SK-N-SH treated with all-trans-retinoic acid at 6 μM for 48 hours (cell line): Measurements from ENCODE around the gene ABHD5.

Experiments
- ATAC-seq: fragments of 200-7000 bp; cut with Tn5 transposase; 3 replicates; pipeline ENCODE4 v1.9.1; 2020; ENCODE audit warnings: mild to moderate bottlenecking, moderate library complexity
- ARNTL ChIP-seq: fragments of 450-650 bp; formaldehyde crosslinking; IDR thresholded peaks from 2 replicates; pipeline ENCODE4 v1.5.0; 2020; ENCODE audit warnings: low read depth, mild to moderate bottlenecking, moderate library complexity, borderline replicate concordance
- BACH2 ChIP-seq: fragments of 250-450 bp; sonication (Bioruptor Pico); IDR thresholded peaks from 2 replicates; pipeline ENCODE4 v1.9.0; 2021; ENCODE audit warnings: mild to moderate bottlenecking, borderline replicate concordance
- CREB5 ChIP-seq: fragments of 250-450 bp; sonication (Bioruptor Pico); IDR thresholded peaks from 2 replicates; pipeline ENCODE4 v1.5.1; 2020; ENCODE audit warnings: low read depth, mild to moderate bottlenecking, moderate library complexity
- CSRNP3 ChIP-seq: fragments of 250-450 bp; sonication (Bioruptor Pico); IDR thresholded peaks from 2 replicates; pipeline ENCODE4 v1.5.1; 2021; ENCODE audit warnings: mild to moderate bottlenecking, moderate library complexity
- ESRRG ChIP-seq: fragments of 250-450 bp; sonication (Bioruptor Pico); IDR thresholded peaks from 2 replicates; pipeline ENCODE4 v1.6.1; 2021; ENCODE audit warnings: mild to moderate bottlenecking
- GLIS3 ChIP-seq: fragments of 250-450 bp; sonication (Bioruptor Pico); IDR thresholded peaks from 2 replicates; pipeline ENCODE4 v1.5.0; 2020; ENCODE audit warnings: mild to moderate bottlenecking, moderate library complexity
- ISL1 ChIP-seq: fragments of 250-450 bp; sonication (Bioruptor Pico); IDR thresholded peaks from 2 replicates; pipeline ENCODE4 v2.1.2; 2022; ENCODE audit warnings: mild to moderate bottlenecking, moderate library complexity
- OSR1 ChIP-seq: fragments of 250-450 bp; sonication (Bioruptor Pico); IDR thresholded peaks from 2 replicates; pipeline ENCODE4 v1.8.0; 2022; ENCODE audit warnings: moderate library complexity, mild to moderate bottlenecking, inconsistent platforms
- SNAI2 ChIP-seq: fragments of 250-450 bp; sonication (Bioruptor Pico); IDR thresholded peaks from 2 replicates; pipeline ENCODE4 v1.5.0; 2020; ENCODE audit warnings: mild to moderate bottlenecking, moderate library complexity
- TCF4 ChIP-seq: fragments of 250-450 bp; sonication (Bioruptor Pico); IDR thresholded peaks from 2 replicates; pipeline ENCODE4 v1.8.0; 2021; ENCODE audit warnings: mild to moderate bottlenecking, moderate library complexity, borderline replicate concordance
- TOX ChIP-seq: fragments of 250-450 bp; sonication (Bioruptor Pico); IDR thresholded peaks from 2 replicates; pipeline ENCODE4 v1.8.0; 2021; ENCODE audit warnings: mild to moderate bottlenecking, moderate library complexity, borderline replicate concordance
- ZC3H10 ChIP-seq: fragments of 250-450 bp; sonication (Bioruptor Pico); IDR thresholded peaks from 2 replicates; pipeline ENCODE4 v1.5.1; 2021; ENCODE audit warnings: mild to moderate bottlenecking, moderate library complexity
- ZFP30 ChIP-seq: fragments of 450-650 bp; formaldehyde crosslinking; IDR thresholded peaks from 2 replicates; pipeline ENCODE4 v1.5.0; 2022; ENCODE audit warnings: mild to moderate bottlenecking, moderate library complexity
- ZNF565 ChIP-seq: fragments of 450-650 bp; formaldehyde crosslinking; conservative IDR thresholded peaks from 2 replicates; pipeline ENCODE4 v1.5.0; 2020; ENCODE audit warnings: low read depth, mild to moderate bottlenecking, moderate library complexity
- ZNF70 ChIP-seq: fragments of 450-650 bp; formaldehyde crosslinking; IDR thresholded peaks from 2 replicates; pipeline ENCODE4 v1.5.0; 2020; ENCODE audit warnings: mild to moderate bottlenecking, moderate library complexity
- ZNF8 ChIP-seq: fragments of 450-650 bp; formaldehyde crosslinking; IDR thresholded peaks from 2 replicates; pipeline ENCODE4 v1.5.0; 2020; ENCODE audit warnings: mild to moderate bottlenecking, moderate library complexity
- TF ChIP-seq, protein P1 (sequence below): fragments of 250-450 bp; sonication (Bioruptor Pico); IDR thresholded peaks from 2 replicates; pipeline ENCODE4 v1.5.0; 2020; ENCODE audit warnings: mild to moderate bottlenecking, moderate library complexity
- TF ChIP-seq, protein P2 (sequence below): fragments of 250-450 bp; sonication (Bioruptor Pico); IDR thresholded peaks from 2 replicates; pipeline ENCODE4 v1.8.0; 2021; ENCODE audit warnings: low read depth, mild to moderate bottlenecking, moderate library complexity, borderline replicate concordance

Gene ABHD5

GRCh38 chr3:43776101-43776500 lies 85.4 kb downstream of the ABHD5 start:
- TF ChIP-seq TCF4 (CRISPR knock-in tag) (no peak), SNAI2 (CRISPR knock-in tag) (no peak)
- TF ChIP-seq, protein P1, sequence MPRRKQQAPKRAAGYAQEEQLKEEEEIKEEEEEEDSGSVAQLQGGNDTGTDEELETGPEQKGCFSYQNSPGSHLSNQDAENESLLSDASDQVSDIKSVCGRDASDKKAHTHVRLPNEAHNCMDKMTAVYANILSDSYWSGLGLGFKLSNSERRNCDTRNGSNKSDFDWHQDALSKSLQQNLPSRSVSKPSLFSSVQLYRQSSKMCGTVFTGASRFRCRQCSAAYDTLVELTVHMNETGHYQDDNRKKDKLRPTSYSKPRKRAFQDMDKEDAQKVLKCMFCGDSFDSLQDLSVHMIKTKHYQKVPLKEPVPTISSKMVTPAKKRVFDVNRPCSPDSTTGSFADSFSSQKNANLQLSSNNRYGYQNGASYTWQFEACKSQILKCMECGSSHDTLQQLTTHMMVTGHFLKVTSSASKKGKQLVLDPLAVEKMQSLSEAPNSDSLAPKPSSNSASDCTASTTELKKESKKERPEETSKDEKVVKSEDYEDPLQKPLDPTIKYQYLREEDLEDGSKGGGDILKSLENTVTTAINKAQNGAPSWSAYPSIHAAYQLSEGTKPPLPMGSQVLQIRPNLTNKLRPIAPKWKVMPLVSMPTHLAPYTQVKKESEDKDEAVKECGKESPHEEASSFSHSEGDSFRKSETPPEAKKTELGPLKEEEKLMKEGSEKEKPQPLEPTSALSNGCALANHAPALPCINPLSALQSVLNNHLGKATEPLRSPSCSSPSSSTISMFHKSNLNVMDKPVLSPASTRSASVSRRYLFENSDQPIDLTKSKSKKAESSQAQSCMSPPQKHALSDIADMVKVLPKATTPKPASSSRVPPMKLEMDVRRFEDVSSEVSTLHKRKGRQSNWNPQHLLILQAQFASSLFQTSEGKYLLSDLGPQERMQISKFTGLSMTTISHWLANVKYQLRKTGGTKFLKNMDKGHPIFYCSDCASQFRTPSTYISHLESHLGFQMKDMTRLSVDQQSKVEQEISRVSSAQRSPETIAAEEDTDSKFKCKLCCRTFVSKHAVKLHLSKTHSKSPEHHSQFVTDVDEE (CRISPR knock-in tag), result no peak
- no peak for ATAC-seq

DNA sequence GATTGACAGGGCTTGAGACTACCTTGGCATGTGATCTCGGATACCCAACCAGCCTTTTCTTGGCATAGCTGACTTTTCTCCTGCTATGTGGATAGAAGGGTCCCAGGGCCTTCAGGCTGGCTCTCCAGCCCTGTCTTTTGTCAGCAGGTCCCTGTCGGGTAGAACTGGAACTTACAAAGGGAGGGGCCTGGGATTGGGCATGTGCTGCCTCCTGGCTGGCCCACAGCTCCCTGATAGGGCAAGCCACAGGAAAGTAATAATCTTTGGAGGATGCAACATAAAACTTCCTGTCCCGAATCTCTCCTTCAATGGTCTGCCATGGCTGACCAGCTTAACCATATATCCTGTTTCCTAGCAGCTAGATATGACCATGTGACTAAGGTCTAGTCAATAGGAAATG lies 89.1 kb downstream of the ABHD5 start:
- ATAC-seq, result no peak
- no peak for TF ChIP-seq SNAI2 (CRISPR knock-in tag)

DNA sequence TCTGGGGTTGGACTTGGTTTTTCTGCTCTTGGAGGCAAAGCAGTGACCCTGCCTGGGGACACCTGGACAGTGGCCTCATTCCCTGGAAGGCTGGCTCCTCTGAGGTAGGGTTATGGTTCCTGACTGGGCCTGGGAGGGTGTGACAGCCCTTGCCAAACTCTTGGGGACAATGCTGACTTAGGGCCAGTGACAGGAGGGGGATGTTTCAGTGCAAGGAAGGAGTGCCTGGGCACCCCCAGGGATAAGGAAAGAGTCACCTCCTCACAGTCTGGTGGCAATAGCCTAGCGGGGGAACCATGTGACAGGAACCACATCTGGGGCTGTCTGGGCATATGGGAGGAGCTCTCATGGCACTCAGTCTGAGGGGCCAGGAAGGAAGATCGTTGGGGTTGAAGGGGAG lies 91.8 kb downstream of the ABHD5 start:
- no peak for TF ChIP-seq ISL1 (CRISPR knock-in tag)
- no peak for TF ChIP-seq GLIS3 (CRISPR knock-in tag)
- TF ChIP-seq ESRRG (CRISPR knock-in tag), result no peak
- TF ChIP-seq BACH2 (CRISPR knock-in tag), result no peak
- no peak for TF ChIP-seq ZNF70 (CRISPR knock-in tag)
- no peak for TF ChIP-seq ZNF8 (CRISPR knock-in tag)
- TF ChIP-seq CREB5 (CRISPR knock-in tag), result no peak
- no peak for TF ChIP-seq ZNF565
- TF ChIP-seq, protein P1 (CRISPR knock-in tag), result no peak
- TF ChIP-seq, protein P2, sequence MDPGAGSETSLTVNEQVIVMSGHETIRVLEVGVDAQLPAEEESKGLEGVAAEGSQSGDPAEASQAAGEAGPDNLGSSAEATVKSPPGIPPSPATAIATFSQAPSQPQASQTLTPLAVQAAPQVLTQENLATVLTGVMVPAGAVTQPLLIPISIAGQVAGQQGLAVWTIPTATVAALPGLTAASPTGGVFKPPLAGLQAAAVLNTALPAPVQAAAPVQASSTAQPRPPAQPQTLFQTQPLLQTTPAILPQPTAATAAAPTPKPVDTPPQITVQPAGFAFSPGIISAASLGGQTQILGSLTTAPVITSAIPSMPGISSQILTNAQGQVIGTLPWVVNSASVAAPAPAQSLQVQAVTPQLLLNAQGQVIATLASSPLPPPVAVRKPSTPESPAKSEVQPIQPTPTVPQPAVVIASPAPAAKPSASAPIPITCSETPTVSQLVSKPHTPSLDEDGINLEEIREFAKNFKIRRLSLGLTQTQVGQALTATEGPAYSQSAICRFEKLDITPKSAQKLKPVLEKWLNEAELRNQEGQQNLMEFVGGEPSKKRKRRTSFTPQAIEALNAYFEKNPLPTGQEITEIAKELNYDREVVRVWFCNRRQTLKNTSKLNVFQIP, result no peak
- TF ChIP-seq OSR1, result no peak
- no peak for TF ChIP-seq ZFP30 (CRISPR knock-in tag)
- TF ChIP-seq TCF4 (CRISPR knock-in tag), result no peak
- no peak for TF ChIP-seq TOX (CRISPR knock-in tag)
- no peak for TF ChIP-seq CSRNP3
- TF ChIP-seq ARNTL (CRISPR knock-in tag), result no peak
- TF ChIP-seq SNAI2 (CRISPR knock-in tag), result no peak
- TF ChIP-seq ZC3H10, result no peak
- no peak for ATAC-seq
